ENCODE measurements around the gene PBX1.

Gene PBX1

GRCh38 chr1:164622068-164622845 is 63.3 kb downstream of the PBX1 start:
- DNase-seq = peak; percentile 81 to 89

DNA sequence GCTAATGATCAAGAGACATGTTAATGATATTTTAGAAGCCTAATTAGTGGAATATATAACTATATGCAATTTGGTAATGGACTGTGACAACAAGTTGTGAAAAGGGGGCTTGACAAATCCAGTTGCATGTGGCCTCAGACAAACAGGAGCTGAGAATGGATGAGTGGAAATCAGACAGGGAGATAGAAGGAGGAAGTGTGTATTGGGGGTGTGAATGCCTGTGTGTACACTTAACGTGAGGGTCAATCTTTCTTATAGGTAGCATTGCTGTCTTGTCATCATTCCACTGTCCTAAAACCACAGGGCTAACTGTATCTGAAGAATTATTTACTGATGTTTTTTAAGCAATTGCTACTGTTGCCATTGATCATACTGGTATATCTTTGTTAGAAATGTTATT is 64.8 kb downstream of the PBX1 start:
- no peak for DNase-seq

DNA sequence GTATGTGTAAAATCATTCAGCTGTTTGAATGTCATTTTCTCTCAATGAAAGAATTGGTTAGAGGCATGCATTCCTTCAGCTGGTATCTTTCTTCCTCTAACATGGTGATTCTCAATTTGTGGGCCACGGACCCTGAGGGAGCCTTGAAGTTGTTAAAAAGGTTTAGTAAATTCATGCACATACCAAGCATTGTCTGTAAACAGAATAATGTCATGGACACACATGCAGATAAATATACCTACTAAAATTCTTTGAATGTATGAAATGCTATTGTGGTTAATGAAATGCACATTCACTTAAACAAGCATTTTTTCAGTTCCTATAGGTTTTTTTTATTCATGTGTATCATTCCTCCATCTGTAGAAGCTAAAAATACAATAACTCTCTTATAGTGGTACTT is 65.4 kb downstream of the PBX1 start:
- DNase-seq = no peak

- DNase-seq = no peak
These were observed 66.1 kb downstream of the PBX1 start for GRCh38 chr1:164625004-164625617.

- DNase-seq = no peak
These were observed 69.8 kb downstream of the PBX1 start for GRCh38 chr1:164628772-164629171.

GRCh38 chr1:164629971-164630370 is 71.0 kb downstream of the PBX1 start:
- no peak for DNase-seq

DNA sequence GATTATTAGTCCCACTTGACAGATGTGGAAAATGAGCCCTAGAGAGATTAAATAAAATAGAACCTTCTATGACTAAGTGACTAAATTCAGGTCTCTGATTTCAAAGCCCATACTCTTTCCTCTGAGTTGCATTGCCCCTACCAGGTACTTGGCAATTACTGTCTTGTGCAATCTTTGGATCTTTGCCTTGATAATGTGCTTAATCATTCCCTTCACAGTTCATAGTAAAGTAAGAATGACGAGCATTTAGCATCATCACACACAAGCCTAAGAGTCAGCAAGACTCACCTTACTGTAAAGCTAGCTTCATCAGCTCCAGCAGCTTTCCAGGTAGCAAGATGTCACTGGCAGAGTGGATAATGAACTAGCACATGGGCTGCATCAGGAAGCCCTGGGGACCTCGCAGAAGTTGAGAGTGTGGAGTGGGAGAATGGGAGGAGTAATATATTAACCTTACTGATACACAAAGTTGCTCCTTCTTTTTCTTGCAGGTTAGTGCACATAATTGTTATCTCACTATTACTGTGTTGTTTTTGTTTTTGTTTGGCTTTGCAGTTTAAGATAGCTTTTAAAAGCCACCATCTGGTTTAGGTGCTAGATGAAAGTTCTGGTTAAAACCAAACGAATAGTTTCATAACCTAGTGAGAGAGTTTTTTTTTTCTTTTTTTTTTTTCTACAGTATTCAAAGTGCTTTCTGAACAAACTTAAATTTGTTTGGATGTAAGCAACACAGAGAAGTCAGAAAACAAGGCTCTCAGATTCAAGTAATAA is 71.8 kb downstream of the PBX1 start:
- no peak for DNase-seq

- no peak for DNase-seq
These were observed 72.8 kb downstream of the PBX1 start for GRCh38 chr1:164631751-164632150.

DNA sequence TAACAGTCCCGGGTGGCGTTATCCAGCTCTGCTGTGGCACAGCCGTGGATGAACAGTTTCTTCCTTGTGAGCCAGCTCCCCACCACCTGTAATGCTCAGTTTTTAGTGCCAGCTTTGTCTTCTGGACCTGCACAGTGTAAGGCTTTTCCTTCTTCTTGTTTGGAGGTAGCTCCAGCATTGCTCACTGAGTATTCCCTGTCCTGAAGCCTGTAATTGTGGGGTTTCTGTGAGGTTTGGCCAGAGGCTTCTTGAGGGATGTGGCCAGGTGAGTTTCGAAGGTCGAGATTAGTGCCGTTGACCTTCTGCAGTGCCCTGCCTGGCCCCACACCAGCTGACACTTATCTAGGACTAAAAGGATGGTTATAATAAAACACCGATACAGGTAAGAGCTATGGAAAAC is 75.0 kb downstream of the PBX1 start:
- DNase-seq = no peak

- DNase-seq = no peak
These were observed 76.2 kb downstream of the PBX1 start for GRCh38 chr1:164635059-164635802.

GRCh38 chr1:164635803-164636731 is 77.1 kb downstream of the PBX1 start:
- no peak for DNase-seq

DNA sequence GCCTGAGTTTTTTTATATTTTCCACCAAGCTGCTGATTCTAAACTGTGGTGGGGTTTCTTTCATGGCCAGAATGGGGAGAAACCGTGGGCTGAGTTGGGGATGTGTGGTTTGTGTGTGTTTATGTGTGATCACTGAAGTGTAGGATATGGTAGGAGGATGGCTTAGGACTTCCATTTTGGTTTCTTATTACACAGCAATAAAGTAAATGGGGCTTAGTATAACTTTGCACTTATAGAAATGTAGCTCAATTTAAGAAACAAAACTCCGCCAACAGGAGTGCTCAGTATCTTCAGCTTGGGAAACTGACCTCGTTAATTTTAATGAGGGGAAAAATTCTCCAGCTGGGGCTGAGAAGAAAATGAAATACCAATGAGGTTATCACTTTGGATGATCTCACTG is 77.8 kb downstream of the PBX1 start:
- DNase-seq = no peak

DNA sequence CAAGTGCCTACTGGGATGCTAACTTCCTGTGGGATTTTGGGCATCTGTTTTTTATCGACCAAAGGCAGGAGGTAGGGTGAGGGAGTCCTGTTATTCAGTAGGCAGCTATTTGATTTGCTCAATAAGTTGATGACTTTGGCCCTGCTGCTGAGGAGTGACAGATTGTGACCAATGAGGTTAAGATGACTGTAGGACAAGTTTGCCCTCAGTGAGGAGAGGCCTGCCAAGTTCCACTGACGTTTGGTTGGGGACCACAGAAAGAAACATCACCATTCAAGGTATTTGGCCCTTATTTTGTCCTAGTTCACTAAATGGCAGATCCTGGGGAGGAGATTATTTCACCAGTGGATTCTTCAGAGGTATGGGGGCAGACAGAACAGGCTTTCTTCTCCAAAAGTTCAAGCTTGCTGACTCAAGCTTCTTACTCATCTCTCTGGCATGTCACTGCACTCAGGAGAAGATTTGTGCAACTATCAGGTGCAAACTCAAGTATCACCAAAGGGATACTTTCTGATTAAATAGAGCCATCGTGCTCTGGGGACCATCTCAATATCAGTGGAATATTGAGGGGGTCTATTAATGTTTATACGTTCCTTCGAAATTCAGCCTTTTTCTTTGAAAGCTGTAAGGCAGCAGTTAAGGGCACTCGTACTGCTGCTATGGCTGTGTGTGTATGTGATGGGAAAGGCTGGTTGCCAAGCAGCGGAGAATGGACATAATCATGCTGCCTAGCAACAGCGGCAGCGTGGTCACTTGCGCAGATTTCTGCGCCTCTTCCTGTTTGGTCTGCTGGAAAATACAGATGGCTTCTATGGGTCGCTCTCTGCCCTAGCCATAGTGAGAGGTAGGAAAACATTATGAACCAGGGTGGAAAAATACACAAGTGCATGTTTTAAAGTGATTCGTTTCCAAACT is 78.7 kb downstream of the PBX1 start:
- DNase-seq = no peak

DNA sequence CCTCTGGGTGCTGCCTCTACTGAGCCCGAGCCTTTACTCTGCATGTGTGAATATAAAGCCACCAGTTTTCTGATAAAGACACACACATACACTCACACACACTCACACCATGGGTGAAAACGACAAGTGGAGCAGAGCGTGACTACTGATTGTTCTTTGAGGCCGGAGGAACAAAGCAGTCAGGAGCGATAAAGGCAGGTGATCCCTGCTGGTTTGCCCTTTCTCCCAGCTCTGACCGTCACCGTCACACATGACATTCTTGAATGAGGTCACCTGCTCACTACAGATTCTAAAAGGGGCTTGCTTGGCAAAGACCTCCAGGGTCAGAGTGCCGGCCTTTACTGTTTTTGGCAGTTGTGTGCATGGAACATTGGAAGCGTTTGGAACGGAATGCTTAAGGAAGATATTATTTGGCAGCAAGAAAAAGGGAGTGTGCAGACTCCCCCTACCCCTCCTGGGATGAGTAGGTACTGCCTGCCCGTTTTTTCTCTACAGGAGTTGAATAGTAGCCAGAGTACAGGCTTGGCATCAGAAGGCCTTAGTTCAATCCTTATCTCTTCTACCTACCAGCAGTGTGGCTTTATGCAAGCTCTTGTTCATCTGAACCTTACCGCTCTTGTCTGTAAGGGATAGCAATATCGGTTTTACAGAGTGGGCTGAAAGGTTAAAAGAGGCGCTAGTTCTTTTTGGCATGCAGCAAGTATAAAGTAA is 79.7 kb downstream of the PBX1 start:
- DNase-seq = no peak

DNA sequence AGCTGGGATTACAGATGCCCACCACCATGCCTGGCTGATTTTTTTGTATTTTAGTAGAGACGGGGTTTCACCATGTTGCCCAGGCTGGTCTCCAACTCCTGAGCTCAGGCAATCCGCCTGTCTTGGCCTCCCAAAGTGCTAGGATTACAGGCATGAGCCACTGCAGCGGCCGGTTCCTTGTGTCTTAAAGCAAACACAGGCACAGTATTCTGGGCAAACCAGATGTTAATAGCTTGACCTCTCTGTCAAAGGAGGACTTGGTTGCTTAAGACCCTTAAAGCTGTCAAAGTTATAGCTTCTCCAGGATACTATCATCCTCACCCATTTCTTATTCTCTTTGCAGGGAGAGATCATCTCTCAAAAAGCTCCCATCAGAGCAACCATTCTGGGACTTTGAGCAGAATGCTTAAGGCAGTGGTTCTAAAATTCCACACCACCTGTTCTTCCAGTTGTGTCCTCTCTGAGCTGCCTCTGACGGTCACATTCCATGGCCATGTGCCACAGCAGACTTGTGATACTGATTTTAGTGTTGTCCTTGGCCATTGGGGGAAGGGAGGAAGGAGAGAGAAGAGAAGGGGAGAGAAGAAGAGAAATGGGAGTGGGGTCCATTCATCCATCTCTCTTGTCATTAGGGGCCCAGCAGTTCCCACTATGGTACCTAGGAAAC is 81.8 kb downstream of the PBX1 start:
- no peak for DNase-seq

GRCh38 chr1:164641353-164641730 is 82.4 kb downstream of the PBX1 start:
- no peak for DNase-seq

DNA sequence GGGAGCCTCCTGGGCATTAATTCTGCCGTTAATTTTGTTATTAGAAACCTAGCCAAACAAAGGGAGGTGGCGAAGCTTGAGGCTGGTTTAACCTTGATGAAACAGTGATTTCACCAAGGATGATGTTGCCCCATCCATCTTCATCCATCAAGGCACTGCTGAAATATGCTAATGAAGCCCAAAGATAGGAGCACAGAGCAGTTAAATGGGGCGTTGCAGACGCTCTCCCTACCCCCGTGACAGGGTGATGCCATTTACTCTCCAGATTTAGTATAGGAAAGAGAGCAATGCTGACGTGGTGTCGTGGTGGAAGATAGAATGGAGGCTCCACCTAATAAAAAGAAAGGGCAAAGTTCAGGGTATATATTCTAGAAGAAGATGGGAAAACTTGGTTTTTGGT is 84.0 kb downstream of the PBX1 start:
- DNase-seq = no peak

- DNase-seq = no peak
These were observed 85.3 kb downstream of the PBX1 start for GRCh38 chr1:164644268-164644667.

DNA sequence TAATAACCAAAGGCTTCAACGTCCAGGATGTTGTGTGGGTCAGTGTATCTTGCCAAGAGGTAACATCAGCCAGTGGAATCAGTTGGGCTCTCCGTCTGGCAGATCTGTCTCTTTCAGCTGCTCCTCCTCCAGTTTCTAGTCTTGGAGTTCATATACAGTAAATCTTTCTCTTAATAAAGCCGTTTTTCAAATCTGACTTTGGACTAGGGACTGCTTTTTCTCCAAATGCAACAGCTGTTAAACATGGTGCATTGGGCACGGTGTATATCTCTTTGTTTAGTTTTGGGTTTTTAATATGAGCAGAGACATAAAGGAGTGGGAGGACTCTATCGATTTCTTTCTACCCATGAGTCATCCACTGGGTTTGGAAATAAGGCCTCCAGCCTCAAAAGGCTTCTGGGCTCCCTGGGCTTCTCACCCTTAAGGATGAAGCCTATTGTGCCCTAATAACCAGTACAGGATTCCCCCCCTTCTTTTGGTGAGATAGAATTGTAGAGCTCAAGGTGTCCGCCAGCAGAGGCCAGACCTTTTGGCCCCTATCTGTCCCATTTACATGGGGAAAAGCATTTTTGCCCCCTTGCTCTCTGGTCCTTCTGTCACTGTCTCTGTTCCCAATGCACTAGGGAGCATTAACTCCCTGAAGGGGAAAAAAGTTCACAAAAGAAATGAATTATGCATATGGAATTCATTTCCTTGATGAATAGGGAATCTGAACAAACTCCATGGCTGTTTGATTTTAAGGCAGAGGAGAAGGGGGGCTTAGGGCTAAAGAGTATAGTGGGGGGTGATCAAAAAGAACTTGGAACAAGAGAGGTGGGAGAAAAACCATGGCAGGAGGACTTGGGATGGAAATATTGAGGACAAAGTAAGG is 86.0 kb downstream of the PBX1 start:
- DNase-seq = no peak
